ENCODE data around the gene MBP.
A peak's percentile ranks its signal among the peaks of the same experiment; 100 is the strongest.
"Not testable (repeated sequence)": the region's sequence is repeated elsewhere in the genome, so short reads cannot be mapped to it uniquely, and the experiment has no call there.

MBP gene

DNA sequence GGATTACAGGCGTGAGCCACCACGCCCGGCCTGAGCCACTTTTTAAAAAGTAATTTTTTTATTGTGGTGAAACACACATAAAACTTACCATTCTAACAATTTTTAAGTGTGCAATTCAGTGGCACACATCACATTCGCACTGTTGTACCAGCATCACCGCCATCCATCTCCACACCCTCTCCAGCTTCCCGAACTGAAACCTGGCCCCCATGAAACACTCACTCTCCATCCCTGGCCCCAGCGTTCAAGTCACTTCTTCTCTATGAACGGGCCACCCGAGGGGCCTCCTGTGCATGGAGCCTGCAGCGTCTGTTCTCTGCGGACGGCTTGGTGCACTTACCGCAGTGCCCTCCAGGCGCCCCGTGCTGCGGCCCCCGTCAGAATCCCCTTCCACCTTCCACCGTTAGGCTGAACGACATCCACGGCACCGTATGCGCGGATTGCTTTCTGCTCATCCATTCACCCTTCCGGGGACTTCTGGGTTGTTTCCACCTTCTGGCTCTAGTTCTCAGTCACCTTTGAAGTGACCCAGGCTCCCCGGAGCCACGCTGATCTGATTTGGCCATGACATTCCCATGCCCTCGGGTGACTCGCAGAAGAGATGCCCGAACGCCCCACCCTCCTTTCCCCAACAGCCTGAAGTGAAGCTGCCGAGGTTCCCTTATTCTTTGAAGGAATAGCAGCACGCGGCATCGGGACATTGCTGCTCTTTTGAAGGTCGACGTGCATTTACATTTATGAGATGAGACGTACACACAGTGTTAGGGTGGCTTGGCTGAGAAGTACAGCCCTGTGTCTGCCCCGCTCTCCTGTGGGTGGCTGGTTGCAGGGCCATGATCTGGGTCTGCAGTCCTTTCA lies 134.4 kb downstream of the MBP start:
- no peak for DNase-seq

DNA sequence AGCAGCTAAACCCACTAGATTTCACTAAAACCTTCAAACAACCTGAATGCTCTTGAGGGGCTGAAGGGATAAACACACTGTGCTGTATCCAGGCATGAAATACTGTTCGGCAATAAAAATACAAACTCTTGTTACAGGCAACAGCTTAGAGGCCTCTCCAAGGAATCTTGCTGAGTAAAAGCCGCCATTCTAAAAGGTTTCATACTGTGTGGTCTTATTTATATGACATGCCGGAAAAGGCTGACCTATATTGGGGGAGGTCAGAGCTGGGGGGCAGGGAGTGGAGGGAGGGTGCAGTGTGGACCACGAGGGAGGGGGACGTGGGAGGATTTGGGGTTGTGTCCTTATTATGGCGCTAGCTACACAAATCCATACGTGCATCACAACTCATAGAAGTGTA lies 136.2 kb downstream of the MBP start:
- no peak for DNase-seq

DNA sequence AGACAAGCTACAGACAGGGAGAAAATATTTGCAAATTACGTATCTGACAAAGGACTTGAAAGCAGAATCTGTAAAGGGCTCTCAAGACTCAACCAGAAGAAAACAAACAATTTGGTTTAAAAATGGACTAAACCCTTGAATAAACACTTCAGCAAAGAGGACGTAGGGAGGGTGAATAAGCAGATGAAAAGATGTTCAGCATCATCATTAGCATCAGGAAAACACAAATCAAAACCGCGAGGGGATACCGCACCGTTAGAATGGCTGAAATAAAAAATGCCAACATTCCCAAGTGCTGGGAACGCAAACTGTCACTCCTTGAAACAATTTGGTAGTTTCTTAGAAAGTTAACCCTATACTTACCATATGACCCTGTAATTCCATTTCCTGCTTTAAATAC lies 136.7 kb downstream of the MBP start:
- no peak for DNase-seq

DNA sequence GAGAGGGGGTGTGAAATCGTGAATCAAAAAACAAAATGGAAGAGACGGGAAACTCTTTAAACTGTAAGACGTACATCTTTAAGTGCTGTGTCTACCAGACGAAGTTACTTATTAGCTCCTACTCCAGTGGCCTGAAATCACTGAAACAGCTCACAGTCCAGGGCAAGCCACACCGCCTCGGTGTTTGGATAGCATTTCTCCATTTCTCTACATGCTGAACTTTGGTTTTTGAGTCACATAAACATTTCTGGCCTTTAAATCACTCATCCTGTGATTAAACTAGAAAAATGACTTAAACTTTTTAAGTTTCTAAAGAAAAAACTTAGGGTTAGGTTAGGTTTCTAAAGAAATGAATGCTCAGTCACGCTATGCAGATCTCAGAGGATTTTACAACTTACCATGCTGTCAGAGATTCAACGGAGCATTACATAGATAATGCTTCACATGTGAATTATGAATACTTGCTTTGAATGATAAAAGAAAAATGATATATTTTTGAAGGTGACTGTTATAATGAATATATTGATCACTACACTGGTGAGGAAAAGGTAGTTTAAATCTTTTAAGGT lies 138.4 kb downstream of the MBP start:
- no peak for DNase-seq

DNA sequence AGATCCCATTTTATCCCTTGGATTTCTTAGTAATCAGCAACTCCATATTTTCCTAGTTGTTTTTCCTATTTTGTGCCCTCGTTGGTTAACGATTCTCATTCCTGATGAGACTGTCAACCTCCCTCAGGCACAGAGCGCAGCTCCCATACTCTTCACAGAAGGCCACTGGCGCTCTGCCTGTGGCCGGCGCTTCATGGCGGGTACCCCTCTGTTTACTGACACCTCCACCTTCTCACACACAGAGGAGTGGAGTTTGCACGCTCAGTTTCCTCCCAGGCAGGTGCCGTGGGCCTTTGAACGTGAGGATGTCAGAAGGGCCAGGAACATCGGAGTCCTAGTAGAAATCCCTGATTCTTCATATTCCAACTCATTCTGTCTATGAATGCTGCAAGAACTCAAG lies 139.0 kb downstream of the MBP start:
- no peak for DNase-seq

DNA sequence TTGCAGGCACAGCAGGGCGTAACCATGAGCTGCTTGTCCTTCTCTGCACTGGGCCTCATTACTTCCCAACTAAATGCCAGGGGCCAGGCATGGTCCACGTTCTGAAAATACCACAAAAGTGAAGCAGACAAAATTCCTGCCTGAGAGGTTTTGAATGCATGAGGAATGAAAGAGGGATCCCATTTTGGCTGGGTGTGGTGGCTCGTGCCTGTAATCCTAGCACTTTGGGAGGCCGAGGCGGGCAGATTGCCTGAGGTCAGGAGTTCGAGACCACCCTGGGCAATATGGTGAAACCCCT lies 139.5 kb downstream of the MBP start:
- no peak for DNase-seq

DNA sequence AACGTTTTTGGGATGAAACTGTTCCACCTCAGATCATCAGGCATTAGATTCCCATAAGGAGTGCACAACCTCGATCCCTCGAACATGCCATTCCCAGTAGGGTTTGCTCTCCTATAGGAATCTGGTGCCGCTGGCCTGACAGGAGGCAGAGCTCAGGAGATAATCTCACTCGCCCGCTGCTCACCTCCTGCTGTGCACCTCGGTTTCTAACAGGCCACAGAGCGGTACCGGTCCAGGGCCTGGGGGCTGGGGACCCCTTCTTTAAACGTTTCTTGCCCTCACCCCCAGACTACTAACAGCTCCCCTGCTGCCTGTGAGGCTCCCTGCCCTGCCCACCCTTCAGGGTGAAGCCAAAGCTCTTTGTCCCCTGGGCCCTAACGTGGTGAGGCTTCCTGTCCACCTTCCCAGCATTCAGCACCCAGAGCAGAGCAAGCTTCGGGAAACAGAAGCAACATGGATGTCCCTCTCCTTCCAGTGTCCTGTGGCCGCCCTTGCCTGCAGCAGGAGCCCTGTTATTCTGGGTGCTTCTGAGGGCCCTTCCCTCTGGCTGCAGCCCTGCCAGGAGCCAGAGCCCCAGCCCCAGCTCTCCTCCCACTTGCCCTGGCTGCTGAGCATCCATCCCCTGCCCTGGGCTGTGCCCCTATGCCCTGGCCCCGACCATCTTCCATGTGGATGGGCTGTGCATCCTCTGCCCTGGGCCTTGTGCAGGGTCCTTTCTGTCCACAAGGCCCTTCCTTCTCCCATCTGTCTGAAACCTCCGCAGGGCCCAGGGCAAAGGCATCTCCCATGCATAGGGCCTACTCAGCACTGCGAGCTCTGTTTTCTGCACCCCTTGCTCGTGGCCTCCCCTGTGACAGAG lies 140.1 kb downstream of the MBP start:
- no peak for DNase-seq

DNA sequence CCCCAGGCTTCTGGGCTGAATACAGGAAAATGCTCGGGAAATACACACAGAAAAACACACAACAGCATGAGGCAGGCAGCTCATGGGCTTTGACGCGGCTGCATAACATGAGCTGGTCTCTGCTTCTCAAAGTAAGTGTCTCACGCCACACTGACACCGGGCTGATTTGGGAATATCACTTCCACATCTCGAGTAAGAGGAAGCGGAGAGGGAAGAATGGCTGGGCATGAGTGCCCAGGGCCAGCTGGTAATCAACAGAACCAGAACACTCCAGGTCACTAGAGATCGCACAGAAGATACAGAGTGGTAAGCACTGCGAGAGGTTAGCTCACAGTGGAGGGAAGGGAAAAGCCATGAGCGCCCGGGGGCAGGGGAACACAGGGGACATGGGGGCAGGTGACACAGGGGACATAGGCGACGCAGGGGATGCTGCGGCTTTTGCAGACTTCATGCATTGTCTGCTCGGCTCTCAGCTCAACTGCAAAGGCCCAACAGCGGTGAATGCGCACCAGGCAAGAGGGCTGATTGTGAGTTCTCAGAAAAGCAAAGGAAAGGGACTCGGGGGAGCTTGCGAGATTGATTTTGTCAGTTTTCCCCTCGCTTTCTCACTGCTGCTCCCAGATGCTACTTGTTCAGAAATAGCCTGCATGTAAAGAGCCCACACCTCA lies 141.4 kb downstream of the MBP start:
- DNase-seq = no peak

DNA sequence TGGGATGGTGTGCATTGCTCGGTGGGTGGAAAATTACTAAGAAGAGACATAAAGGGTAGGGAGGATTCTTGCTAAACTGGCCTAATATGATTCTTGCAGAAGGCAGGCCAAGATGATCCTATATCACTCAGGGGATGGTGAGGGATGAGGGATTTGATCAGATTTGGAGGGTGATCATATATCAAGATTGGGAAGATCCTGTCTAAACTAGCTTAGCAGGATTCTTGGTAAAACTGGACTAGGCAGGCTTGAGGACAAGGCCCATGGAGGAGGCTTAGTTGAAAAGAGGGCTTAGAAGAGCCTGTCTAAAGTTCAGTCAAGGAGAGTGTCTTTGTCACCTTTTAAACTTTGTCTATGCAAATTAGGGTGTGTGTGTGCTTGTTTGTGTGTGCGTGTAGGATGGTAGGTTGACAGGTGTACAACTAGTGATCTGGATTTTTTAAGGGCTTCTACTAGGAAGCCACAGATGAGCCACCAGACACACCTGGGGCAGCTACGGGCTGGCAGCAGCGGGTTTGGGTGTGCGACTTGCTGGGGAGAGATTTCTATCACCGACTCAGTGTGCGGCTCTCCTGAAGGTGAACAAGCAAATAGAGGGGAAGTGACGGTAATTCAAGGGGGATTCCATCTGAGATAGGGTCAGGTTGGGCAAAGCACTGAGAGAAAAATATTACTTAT lies 142.1 kb downstream of the MBP start:
- not testable (repeated sequence) for DNase-seq

DNA sequence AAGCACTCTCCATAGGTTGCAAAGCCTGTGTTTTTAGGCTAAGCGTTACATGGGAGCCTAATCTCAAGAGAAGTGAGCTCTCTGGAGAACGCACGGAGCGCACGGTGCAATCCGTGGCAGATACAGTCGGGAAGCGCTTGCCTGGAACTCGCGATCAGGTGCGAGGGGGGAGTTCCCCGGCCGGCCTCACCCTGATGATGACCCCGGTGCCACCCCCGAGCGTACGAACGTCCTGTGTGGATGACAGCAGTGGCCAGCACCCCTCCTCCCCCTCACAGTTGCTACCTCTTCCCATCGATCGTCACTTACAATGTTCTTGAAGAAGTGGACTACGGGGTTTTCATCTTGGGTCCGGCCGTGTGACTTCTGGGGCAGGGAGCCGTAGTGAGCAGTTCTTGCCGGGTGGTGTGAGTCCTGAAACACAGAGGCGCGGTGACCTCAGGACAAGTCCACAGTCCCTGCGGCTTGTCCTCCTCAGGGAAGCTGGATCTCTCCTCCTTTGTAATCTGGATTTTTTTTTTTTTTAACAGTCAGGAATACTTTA lies 142.9 kb downstream of the MBP start:
- DNase-seq = no peak

DNA sequence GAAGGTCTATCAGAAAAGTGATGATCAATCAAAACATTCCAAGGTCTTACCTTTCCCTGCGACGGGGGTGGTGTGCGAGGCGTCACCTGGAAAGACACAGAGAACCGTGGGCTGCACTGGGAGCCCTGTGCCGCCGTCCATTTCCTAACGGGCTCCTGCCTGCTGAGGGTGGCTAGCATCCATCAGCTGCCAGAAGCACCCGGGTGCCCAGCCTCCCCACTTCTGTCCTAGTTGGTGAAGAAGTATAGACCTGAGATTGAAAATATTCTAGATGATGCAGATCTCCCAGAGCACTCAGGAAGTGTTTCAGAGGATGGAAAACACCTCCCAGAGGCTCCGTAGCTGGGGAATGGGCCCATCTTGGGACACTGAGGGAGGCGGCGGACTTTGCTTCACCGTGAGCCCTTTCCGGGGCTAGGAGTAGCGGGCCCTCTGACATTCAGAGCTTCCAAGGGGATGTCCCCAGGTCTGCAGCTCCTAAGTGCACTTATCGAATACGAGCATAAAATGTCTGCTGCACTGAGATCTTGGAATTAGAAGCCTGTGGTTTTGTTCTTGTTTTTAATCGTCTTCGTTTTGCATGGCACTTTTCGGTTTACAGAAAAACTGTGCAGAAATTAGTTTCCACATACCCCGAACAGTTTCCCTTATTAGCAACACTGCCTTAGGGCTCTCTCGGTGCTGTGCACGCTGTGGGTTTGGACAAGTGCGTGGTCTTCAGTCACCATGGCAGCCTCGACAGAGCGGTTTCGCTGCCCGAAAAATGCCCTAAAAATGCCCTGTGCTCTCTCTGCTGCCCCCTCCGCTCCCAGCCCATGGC lies 143.5 kb downstream of the MBP start:
- no peak for DNase-seq

DNA sequence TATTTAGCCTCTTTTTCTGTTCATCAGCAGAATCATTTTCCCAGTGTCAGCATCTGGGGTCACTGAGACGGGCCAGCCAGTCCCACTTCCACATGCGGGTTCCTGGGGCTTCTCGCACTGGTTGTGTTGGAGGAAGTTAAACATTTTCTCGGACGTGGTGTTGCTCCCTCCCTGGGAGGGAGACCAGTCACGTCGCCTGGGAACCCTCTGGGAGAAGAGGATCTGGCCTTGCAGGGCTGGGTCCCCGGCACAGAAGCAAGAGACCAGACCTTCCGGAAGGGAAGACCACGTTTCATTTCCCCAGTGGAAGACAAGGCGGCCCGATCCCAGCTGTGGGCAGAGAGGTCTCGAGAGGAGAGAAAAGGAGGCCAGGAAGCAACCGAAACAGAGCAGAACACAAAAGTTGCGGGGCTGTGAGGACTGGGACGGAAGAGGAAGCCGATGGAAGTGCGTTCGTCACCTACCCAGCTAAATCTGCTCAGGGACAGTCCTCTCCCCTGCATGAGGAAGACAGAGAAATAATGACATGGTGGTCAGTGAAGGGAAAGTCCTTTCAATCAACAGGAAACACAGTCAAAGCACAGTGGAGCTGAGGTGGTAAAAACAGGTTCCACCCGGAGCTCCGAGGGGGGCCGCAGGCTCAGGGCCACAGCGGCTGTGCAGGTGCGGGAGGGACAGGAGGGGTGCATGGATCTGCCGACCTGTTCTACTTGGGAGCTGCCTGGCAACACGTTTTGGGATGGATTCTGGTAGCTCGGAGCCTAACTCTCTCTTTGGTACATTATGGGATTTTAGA lies 144.4 kb downstream of the MBP start:
- DNase-seq = no peak

DNA sequence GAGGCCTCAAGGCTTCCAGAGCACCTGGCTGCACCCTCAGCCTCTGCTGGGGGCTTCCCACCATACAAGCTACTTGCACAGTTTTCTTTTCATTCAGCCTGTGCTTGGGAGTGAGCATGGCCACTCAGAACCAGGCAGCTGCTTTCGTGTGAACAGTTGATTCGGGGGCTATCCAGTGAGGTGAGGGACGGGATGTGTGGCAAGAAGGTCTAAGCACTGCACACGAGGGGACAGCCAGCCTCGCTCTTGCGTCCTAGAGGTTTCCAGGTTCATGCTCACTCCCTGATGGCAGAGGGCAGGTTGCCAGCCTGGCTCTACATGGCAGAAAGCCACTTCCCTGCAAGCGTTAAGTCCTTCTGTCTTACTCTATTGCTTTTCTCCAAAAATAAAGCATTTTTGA lies 146.2 kb downstream of the MBP start:
- no peak for DNase-seq

DNA sequence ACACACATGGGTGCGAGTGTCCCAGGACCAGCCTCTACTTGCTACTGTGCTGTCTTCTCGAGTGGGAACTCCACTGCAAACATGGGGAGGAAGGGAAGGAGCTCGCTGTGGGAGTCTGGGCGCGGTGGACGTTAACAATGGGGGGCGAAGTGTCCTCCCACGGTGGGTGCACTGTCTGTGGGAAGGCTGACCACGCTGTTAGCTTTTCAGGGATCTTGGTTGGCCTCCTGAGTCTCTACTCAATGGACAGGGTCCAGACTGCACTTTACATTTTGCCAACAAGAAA lies 146.7 kb downstream of the MBP start:
- no peak for DNase-seq

DNA sequence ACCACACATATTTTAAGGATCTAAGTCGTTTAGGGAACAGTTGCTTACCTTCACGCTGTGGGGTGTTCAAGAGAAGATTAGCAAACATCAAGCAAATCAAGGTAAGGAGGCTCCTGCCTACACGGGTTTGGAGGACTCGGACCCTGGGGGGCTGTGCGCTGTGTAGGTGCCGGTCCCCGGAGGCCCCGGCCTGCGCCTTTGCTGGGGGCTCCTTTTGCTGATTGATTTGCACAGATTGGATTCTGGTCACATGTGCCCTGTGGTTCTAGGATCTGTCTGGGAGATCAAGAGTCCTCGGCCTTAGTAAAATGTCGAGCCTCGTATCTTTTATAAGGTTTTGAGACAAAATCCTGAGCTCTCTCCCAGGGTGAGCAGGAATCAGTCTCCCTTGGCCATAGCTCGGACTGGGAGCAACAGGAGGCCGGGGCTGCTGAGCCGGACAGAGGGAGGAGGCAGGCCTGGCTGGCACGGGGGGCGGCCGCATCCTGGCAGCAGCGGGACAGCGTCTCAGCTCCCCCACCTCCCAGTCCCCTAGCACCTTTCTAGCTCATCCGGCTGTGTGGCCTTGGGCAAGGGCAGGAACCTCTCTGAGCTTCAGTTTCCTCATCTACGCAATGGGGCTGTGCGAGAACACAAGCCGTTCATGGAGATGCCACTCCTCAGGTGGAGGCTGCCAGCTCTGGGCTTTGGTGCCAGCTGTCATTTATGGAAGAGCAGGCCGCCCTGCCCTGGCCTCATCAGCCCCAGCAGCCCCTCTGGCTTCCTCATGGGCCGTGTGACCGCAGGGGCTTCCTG lies 147.2 kb downstream of the MBP start:
- no peak for DNase-seq

DNA sequence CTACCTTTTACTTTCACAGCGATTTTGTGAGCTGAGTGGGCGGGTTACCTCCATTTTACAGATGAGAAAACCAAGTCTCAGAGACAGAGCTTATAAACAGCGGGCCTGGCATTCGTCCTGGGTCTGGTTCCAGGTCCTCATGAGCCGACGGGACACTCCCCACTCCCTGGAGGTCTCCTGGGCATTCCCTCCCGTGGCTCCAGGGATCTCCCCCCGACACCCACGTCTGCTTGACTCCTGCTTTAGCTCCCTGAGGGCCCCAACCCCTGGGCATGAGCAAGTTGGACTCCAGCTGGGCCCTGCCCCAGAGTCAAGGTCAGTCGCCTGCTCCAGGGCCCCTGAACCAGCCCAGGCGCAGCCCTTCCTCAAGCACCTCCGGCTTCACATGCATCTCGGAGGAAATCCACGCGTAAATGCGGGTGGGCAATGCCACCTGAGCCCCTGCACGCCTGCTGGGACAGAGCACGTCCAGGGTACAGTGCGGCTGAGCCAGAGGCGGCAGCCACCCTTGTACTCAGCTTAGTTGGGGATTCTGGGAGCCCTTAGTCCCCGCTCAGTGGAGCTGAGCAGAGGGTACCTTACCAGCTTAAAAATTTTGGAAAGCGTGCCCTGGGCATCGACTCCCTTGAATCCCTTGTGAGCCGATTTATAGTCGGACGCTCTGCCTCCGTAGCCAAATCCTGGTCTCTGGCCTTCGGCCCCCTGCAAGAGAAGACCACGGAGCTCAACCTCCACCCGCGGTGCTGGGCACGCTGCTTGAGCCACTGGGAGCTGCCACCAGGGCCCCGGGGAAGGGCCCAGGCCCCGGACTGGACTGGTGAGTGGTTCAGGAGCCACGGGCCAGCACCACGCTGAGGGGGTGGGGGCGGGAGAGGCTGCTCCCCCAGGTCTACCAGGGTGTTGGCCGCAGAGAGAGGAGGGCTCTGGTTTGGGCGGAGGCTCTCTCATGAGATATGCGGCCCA lies 148.1 kb downstream of the MBP start:
- no peak for DNase-seq

DNA sequence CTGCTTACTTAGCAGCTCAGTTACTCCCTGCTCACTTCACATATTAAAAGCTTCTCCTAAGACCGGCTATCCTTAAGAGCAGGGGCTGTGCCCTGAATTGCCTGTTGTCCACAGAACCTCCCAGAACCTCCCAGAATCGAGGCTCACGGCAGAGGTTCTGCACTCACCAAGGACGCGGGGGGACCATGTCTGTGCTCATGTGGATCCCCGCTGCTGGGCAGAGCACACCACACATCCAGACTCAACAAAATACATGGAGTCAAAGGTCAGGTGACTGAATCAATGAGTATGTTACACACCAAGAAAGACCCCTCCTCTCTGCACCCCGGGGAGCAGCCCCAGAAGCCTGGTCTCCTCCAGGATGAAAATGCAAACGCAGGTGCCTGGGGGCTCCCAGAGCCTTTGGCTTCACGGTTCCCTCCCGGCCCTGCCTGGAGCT lies 149.0 kb downstream of the MBP start:
- DNase-seq = no peak

DNA sequence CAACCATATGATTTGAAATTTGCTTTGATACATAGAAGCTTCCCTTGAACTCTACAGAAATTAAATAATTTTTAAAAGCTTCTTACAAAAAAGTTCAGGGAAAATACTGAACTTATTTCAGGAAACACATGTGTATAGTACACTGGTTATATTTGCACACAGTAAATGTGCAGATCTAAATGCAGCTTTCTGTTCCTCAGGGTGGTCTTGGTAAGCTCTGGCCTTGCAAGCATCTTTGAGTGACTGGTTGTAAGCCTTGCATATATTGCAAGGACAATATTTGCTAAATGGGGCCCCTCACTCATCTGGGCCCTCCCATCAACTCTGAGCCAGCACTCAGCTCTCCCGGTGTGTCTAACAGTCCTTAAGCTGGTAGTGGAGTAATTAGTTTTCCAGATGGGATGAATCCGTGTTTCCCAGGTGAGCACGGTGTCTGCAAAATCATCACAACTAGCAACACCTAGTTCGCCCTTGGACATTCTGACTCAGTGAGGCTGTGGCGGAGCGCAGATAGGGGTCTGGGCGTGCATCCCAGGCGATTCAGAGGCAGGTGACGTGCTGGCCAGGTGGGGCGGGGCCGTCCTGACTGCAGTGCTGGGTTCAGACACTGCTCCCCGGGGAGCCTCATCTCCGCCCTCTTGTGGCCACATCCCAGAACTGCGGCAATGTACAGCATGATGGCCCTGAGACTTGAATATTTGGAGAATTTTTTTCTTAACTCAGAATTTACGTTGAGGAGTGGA lies 149.6 kb downstream of the MBP start:
- DNase-seq = peak; percentile 74 to 87
